A549 (cell line): Measurements from ENCODE around the gene ADAM12.

ENCODE experiments used
- HMGXB4 ChIP-seq: fragments of 250-450 bp; sonication (Bioruptor Pico); IDR thresholded peaks from 2 replicates; pipeline ENCODE4 v1.5.0; 2021; ENCODE audit warnings: mild to moderate bottlenecking, moderate library complexity, borderline replicate concordance
- RAD21 ChIP-seq, 2 experiments: fragments of >200 bp in 1 of 2; sonication (Bioruptor Twin) in 1 of 2; formaldehyde crosslinking in 1 of 2; IDR thresholded peaks in 1 of 2; conservative IDR thresholded peaks in 1 of 2; 2 replicates in 1 of 2; 3 replicates in 1 of 2; pipeline ENCODE4 v1.6.1; 2012 to 2018; ENCODE audit warnings: inconsistent platforms in 1 of 2

GRCh38 chr10:126222736-126223511 is 165.4 kb downstream of the ADAM12 start:
- no peak for TF ChIP-seq RAD21 (conservative IDR thresholded peaks at IDR 0.05 in 1 of 2, IDR thresholded peaks at IDR 0.05 in 1 of 2)
- no peak for TF ChIP-seq HMGXB4 (CRISPR knock-in tag)
